Ectodermal cell (in vitro differentiated cells): ENCODE results near the gene BLTP3A. TPM values are rescaled to one million over a fixed set of nuclear protein-coding genes. Genes with fewer than 3 reads are reported as not detected.
"Not testable (repeated sequence)": the region's sequence is repeated elsewhere in the genome, so short reads cannot be mapped to it uniquely, and the experiment has no call there.

Experiments
- H3K27ac ChIP-seq: 2 replicates; pipeline ENCODE4 v1.7.0; 2013; ENCODE audit warnings: mild to moderate bottlenecking, low read depth, low read length; ENCODE audit not compliant: insufficient read depth, poor library complexity, severe bottlenecking
- H3K27me3 ChIP-seq: 2 replicates; pipeline ENCODE4 v1.7.0; 2013; ENCODE audit warnings: mild to moderate bottlenecking, low read length; ENCODE audit not compliant: insufficient read depth, control insufficient read depth, poor library complexity, severe bottlenecking
- H3K36me3 ChIP-seq: one replicate; pipeline ENCODE4 v1.7.0; 2013; ENCODE audit warnings: low read length; ENCODE audit not compliant: control insufficient read depth, insufficient read depth
- H3K4me1 ChIP-seq: one replicate; pipeline ENCODE4 v1.7.0; 2013; ENCODE audit warnings: low read length; ENCODE audit not compliant: control insufficient read depth, insufficient read depth
- H3K4me3 ChIP-seq: 2 replicates; pipeline ENCODE4 v1.7.0; 2013; ENCODE audit warnings: low read depth, low read length, control low read depth; ENCODE audit not compliant: insufficient read depth
- H3K9me3 ChIP-seq: 2 replicates; pipeline ENCODE4 v1.7.0; 2013; ENCODE audit warnings: mild to moderate bottlenecking, low read length, moderate library complexity; ENCODE audit not compliant: control insufficient read depth
- WGBS, 2 experiments: methylation state at CpG; one replicate each; pipeline ENCODE4 v1.1.7; 2013; ENCODE audit warnings: missing lambda C conversion rate in 2 of 2; 5-methylcytosine and 5-hydroxymethylcytosine counted together
- polyA plus RNA-seq, 4 experiments: library from polyadenylated mRNA; stranded (reverse); fragments of 50-300 nt; gene quantifications; one replicate each; pipeline ENCODE4 v1.2.3, GENCODE V29; 2013

Gene BLTP3A
- polyA plus RNA-seq (2013, experiment 1 of 4): 12.7 TPM
- 15.6 TPM for polyA plus RNA-seq (2013, experiment 2 of 4)
- polyA plus RNA-seq (2013, experiment 3 of 4): 11.1 TPM
- 13.0 TPM for polyA plus RNA-seq (2013, experiment 4 of 4)

GRCh38 chr6:34791701-34792604 lies at the start of gene BLTP3A:
Gene BLTP3A (plus strand): TSS chr6:34792083. CDS start chr6:34792251, 168 bp downstream.
- peaks cover 10% of the 10 kb centered on the region for H3K27me3 ChIP-seq
- no peaks in the 10 kb centered on the region for H3K9me3 ChIP-seq
- peak within 1 kb of the TSS; percentile 77 for H3K4me3 ChIP-seq
- H3K4me1 ChIP-seq: peaks cover 4% of the 10 kb centered on the region
- no peaks in the 10 kb centered on the region for H3K36me3 ChIP-seq
- WGBS, 2 experiments: 0% methylated on average over 99 of the region's 99 CpGs
- peak within 1 kb of the TSS; percentile 63 for H3K27ac ChIP-seq

DNA sequence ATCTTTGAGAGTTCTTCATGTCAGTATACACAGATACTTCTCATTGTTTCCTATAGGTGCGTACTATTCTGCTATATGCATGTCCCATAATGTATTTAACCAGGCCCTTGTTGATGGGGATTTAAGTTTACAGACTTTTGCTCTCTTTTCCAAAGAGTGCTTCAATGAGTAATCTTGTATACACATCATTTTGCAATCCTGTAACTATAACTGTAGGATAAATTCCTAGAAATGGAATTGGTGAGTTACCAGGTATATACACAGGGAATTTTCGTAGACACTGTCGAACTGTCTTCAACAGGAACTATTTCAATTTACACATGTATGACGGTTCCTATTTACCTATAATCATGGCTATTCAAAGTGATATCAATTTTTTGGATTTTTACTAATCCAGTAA lies 49.8 kb upstream of the BLTP3A start:
- Histone ChIP-seq H3K36me3 (no peaks in the 10 kb centered on the region), H3K27me3 (no peaks in the 10 kb centered on the region), H3K4me3 (no peak overlapping the region), H3K9me3 (no peaks in the 10 kb centered on the region), H3K27ac (no peak overlapping the region), H3K4me1 (no peaks in the 10 kb centered on the region)
- 98 to 100% methylated on average over 4 of the region's 4 CpGs for WGBS, 2 experiments

- WGBS, 2 experiments: 88 to 94% methylated on average over 7 of the region's 7 CpGs
- Histone ChIP-seq H3K4me1 (no peaks in the 10 kb centered on the region), H3K27me3 (no peaks in the 10 kb centered on the region), H3K9me3 (no peaks in the 10 kb centered on the region), H3K27ac (no peak overlapping the region), H3K4me3 (no peak overlapping the region), H3K36me3 (no peaks in the 10 kb centered on the region)
Measured at GRCh38 chr6:34743625-34744293, 48.1 kb upstream of the BLTP3A start.

DNA sequence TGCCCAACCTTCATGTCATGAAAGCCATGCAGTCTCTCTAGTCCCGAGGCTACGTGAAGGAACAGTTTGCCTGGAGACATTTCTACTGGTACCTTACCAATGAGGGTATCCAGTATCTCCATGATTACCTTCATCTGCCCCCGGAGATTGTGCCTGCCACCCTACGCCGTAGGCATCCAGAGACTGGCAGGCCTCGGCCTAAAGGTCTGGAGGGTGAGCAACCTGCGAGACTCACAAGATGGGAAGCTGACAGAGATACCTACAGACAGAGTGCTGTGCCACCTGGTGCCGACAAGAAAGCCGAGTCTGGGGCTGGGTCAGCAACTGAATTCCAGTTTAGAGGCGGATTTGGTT lies 47.6 kb upstream of the BLTP3A start:
- 93 to 94% methylated on average over 10 of the region's 10 CpGs for whole genome bisulfite sequencing, 2 experiments

DNA sequence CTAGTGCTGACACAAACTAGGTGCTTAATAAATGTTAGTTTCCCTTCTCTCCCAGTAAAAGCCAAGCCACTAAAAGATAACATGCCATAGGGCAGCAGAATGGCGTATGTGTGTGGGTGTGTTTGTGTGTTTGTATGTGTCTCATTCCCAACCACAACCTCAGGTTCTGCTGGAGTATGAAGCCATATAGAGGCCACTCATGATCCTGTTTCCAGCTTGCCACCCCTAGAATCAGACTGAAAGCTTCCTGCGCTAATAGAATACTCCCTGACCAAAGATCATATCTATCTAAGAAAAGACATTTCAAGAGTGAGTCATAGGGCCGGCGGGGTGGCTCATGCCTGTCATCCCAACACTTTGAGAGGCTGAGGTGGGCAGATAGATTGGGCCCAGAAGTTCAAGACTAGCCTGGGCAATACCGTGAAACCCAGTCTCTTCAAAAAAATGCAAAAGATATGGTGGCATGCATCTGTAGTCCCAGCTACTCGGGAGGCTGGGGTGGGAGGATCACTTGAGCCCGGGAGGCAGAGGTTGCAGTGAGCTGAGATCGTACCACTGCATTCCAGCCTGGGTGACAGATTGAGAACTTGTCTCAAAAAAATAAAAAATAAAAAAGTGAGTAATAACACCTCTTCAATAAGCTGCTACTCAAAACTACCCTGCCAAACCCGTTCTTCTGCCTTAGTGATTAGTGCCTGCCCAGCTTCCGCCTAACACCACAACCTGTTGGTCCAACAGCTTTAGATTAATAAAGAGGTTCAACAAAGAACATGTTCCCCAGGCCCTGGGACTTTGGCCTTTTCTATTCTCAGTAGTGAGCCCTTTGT lies 46.4 kb upstream of the BLTP3A start:
- Histone ChIP-seq H3K27ac (no peak overlapping the region), H3K4me3 (no peak overlapping the region), H3K9me3 (no peaks in the 10 kb centered on the region), H3K36me3 (no peaks in the 10 kb centered on the region), H3K27me3 (no peaks in the 10 kb centered on the region), H3K4me1 (no peaks in the 10 kb centered on the region)
- 88 to 90% methylated on average over 10 of the region's 10 CpGs for WGBS, 2 experiments

More for the DNA sequence above, 47.6 kb upstream of the BLTP3A start:
- H3K27me3 ChIP-seq, H3K9me3 ChIP-seq, H3K4me3 ChIP-seq, H3K4me1 ChIP-seq, H3K27ac ChIP-seq, H3K36me3 ChIP-seq: not testable (repeated sequence)

DNA sequence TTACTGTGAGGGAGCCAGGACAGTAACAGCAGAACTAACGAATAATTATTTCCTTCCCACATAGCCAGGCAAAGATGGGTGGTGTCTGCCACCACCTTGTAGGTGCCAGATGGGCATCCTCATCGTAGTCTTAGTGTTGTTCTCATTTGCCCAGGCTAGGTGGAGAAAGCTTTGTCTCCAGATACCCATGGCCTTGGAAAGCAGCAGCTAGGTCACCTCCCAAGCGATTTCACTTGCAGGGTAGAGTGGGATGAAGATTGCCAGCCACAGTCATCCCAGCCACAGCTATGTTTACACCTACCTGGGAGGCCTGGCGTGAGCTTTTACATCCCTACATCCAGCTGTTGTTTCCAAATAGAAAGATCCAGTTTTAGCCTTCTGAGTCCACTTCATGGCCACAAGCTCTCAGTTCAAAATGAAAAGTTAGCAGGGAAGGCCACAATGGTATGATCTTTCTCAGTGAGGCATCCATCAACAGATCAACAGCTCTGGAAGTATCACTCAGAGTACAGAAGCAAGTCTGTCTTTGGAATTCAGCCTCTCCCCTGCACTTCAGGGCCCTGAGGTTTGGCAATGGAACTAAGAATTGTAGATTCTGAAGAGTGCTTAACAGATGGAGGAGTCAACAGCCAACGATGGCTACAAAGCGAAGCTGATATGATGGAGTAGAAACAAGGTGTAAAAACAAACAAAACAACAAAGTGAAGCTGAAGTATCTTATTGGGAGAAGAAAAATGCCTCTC lies 45.6 kb upstream of the BLTP3A start:
- WGBS, 2 experiments: 91 to 92% methylated on average over 6 of the region's 6 CpGs
- Histone ChIP-seq H3K9me3 (no peaks in the 10 kb centered on the region), H3K36me3 (no peaks in the 10 kb centered on the region), H3K4me3 (no peak overlapping the region), H3K27ac (no peak overlapping the region), H3K4me1 (no peaks in the 10 kb centered on the region), H3K27me3 (no peaks in the 10 kb centered on the region)

DNA sequence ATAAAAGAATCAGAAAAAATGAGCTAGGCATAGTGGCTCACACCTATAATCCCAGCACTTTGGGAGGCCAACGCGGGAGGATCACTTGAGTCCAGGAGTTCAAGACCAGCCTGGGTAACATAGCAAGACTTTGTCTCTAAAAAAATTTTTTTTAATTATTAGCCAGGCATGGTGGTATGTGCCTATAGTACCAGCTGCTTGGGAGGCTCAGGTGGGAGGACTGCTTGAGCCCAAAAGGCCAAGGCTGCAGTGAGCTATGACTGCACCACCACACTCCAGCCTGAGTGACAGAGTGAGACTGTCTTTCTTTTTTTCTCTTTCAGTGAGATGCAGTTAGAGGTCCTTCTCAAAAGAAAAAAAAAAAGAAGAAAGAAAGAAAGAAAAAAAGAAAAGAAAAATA lies 43.1 kb upstream of the BLTP3A start:
- Histone ChIP-seq H3K27ac (no peak overlapping the region), H3K9me3 (no peaks in the 10 kb centered on the region), H3K4me1 (no peaks in the 10 kb centered on the region), H3K27me3 (no peaks in the 10 kb centered on the region), H3K4me3 (no peak overlapping the region), H3K36me3 (no peaks in the 10 kb centered on the region)
- 94% methylated on average over 2 of the region's 2 CpGs for WGBS, 2 experiments

- H3K4me1 ChIP-seq, H3K9me3 ChIP-seq, H3K27me3 ChIP-seq, H3K27ac ChIP-seq, H3K36me3 ChIP-seq: not testable (repeated sequence)
- peak overlapping the region; percentile 77 for H3K4me3 ChIP-seq
- 91 to 93% methylated on average over 17 of the region's 17 CpGs for WGBS, 2 experiments
Measured at GRCh38 chr6:34756513-34756856, 35.4 kb upstream of the BLTP3A start.

- no peaks in the 10 kb centered on the region for H3K27me3 ChIP-seq
- H3K36me3 ChIP-seq: peaks cover 12% of the 10 kb centered on the region
- WGBS, 2 experiments: 9 to 12% methylated on average over 11 of the region's 11 CpGs
- H3K9me3 ChIP-seq: no peaks in the 10 kb centered on the region
- peak overlapping the region; percentile 77 for H3K4me3 ChIP-seq
- no peak overlapping the region for H3K27ac ChIP-seq
- H3K4me1 ChIP-seq: peaks cover 3% of the 10 kb centered on the region
Measured at GRCh38 chr6:34757687-34758274, 34.1 kb upstream of the BLTP3A start.
